Measurements from ENCODE around the gene KRTAP10-9. TPM values are rescaled to one million over a fixed set of nuclear protein-coding genes. Genes with fewer than 3 reads are reported as not detected.

KRTAP10-9 gene
- polyA plus RNA-seq, 3 donors = not detected

DNA sequence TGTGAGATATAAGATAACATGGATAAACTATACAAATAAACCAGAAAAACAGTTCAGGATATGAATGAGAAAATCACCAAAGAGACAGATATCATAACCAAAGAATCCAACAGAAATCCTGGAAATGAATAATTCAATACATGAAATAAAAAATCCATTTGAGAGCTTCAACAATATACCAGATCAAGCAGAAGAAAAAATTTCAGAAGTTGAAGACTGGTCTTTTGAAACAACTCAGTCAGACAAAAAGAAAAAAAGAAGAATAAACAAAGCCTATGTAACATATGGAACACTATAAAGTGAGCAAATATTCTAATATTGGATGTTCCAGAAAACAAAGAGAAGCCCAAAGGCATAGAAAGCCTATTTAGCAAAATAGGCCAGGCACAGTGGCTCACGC lies 45.0 kb downstream of the KRTAP10-9 start:
- H3K4me1 Mint-ChIP-seq = no peaks in the 10 kb centered on the region
- peaks cover 6 to 10% (median 9%) of the 10 kb centered on the region in 3 donors for H3K27me3 Mint-ChIP-seq (ENCODE audit: low read depth in 3 of 3)
- Histone ChIP-seq H3K9me3 (replicated peaks in 1 of 2; ENCODE audit: control insufficient read depth in 1 of 2, insufficient read depth in 1 of 2, low read length in 2 of 2) (peaks cover 28 to 33% of the 10 kb centered on the region in 2 donors), H3K9ac (ENCODE audit: insufficient read depth, low read length, poor library complexity, severe bottlenecking) (no peak overlapping the region), H2AFZ (ENCODE audit: insufficient read depth, low read depth, low read length, poor library complexity, severe bottlenecking) (no peak overlapping the region), H3K4me2 (replicated peaks; ENCODE audit: extremely low read depth, low read length, poor library complexity, severe bottlenecking) (no peak overlapping the region), H3K4me1 (ENCODE audit: control insufficient read depth in 1 of 2, insufficient read depth in 2 of 2, low read length in 2 of 2) (no peaks in the 10 kb centered on the region), H3K27ac (ENCODE audit: low read depth in 1 of 2, low read length in 2 of 2) (no peak overlapping the region), H3K36me3 (replicated peaks in 1 of 2; ENCODE audit: control insufficient read depth in 1 of 2, insufficient read depth in 2 of 2, low read length in 2 of 2) (no peaks in the 10 kb centered on the region), H3K79me2 (ENCODE audit: insufficient read depth, low read length) (no peaks in the 10 kb centered on the region), H4K20me1 (ENCODE audit: insufficient read depth, low read length) (no peaks in the 10 kb centered on the region), H3K4me3 (replicated peaks in 1 of 3; ENCODE audit: low read depth in 2 of 3, low read length in 3 of 3) (no peak overlapping the region), H3K27me3 (ENCODE audit: control insufficient read depth in 2 of 2, insufficient read depth in 2 of 2, low read length in 2 of 2) (no peaks in the 10 kb centered on the region)
- no CpG with 5 or more reads among the region's 1 CpG for WGBS (ENCODE audit: insufficient coverage)
- no peak overlapping the region for H3K4me3 Mint-ChIP-seq
- H3K9me3 Mint-ChIP-seq = peaks cover 19 to 46% (median 38%) of the 10 kb centered on the region in 7 donors
- no peak for DNase-seq
- TF ChIP-seq, protein P1, sequence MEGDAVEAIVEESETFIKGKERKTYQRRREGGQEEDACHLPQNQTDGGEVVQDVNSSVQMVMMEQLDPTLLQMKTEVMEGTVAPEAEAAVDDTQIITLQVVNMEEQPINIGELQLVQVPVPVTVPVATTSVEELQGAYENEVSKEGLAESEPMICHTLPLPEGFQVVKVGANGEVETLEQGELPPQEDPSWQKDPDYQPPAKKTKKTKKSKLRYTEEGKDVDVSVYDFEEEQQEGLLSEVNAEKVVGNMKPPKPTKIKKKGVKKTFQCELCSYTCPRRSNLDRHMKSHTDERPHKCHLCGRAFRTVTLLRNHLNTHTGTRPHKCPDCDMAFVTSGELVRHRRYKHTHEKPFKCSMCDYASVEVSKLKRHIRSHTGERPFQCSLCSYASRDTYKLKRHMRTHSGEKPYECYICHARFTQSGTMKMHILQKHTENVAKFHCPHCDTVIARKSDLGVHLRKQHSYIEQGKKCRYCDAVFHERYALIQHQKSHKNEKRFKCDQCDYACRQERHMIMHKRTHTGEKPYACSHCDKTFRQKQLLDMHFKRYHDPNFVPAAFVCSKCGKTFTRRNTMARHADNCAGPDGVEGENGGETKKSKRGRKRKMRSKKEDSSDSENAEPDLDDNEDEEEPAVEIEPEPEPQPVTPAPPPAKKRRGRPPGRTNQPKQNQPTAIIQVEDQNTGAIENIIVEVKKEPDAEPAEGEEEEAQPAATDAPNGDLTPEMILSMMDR (IDR thresholded peaks at IDR 0.05) = no peak
- no peak overlapping the region for H3K27ac Mint-ChIP-seq
- no peaks in the 10 kb centered on the region for H3K36me3 Mint-ChIP-seq
- intact Hi-C loops (cut with micrococcal nuclease) = no loop called here

GRCh38 chr21:44677881-44678280 lies 51.0 kb downstream of the KRTAP10-9 start:
- H3K9ac ChIP-seq (ENCODE audit: insufficient read depth, low read length, poor library complexity, severe bottlenecking) = no peak overlapping the region
- H3K4me1 ChIP-seq (ENCODE audit: control insufficient read depth in 1 of 2, insufficient read depth in 2 of 2, low read length in 2 of 2) = no peaks in the 10 kb centered on the region
- TF ChIP-seq, protein P1 (IDR thresholded peaks at IDR 0.05) = no peak
- Mint-ChIP-seq H3K36me3 (no peaks in the 10 kb centered on the region), H3K4me3 (no peak overlapping the region), H3K27ac (no peak overlapping the region), H3K27me3 (ENCODE audit: low read depth in 3 of 3) (peaks cover 5 to 17% (median 10%) of the 10 kb centered on the region in 3 donors), H3K4me1 (no peaks in the 10 kb centered on the region), H3K9me3 (peaks cover 6 to 21% (median 10%) of the 10 kb centered on the region in 7 donors)
- no peak overlapping the region for H3K4me2 ChIP-seq (replicated peaks; ENCODE audit: extremely low read depth, low read length, poor library complexity, severe bottlenecking)
- H3K27ac ChIP-seq (ENCODE audit: low read depth in 1 of 2, low read length in 2 of 2) = no peak overlapping the region
- no peaks in the 10 kb centered on the region for H4K20me1 ChIP-seq (ENCODE audit: insufficient read depth, low read length)
- no peak overlapping the region for H2AFZ ChIP-seq (ENCODE audit: insufficient read depth, low read depth, low read length, poor library complexity, severe bottlenecking)
- WGBS (ENCODE audit: insufficient coverage) = 100% methylated on average over 6 of the region's 13 CpGs
- intact Hi-C loops (cut with micrococcal nuclease) = no loop called here
- no peaks in the 10 kb centered on the region for H3K79me2 ChIP-seq (ENCODE audit: insufficient read depth, low read length)
- no peaks in the 10 kb centered on the region for H3K36me3 ChIP-seq (replicated peaks in 1 of 2; ENCODE audit: control insufficient read depth in 1 of 2, insufficient read depth in 2 of 2, low read length in 2 of 2)
- H3K9me3 ChIP-seq (replicated peaks in 1 of 2; ENCODE audit: control insufficient read depth in 1 of 2, insufficient read depth in 1 of 2, low read length in 2 of 2) = peaks cover under 1 to 3% of the 10 kb centered on the region in 2 donors
- H3K27me3 ChIP-seq (ENCODE audit: control insufficient read depth in 2 of 2, insufficient read depth in 2 of 2, low read length in 2 of 2) = no peaks in the 10 kb centered on the region
- no peak for DNase-seq
- no peak overlapping the region for H3K4me3 ChIP-seq (replicated peaks in 1 of 3; ENCODE audit: low read depth in 2 of 3, low read length in 3 of 3)

Other genes with a start within 250 kb of the KRTAP10-9 start
- under 1 TPM; 0.30 to 0.59 (median 0.41) TPM for gene LRRC3, start 171.6 kb upstream of the KRTAP10-9 start, polyA plus RNA-seq
- not detected for gene KRTAP10-1, start 86.9 kb upstream of the KRTAP10-9 start, polyA plus RNA-seq
- not detected for gene KRTAP10-2, start 75.6 kb upstream of the KRTAP10-9 start, polyA plus RNA-seq
- not detected for gene KRTAP10-3, start 68.3 kb upstream of the KRTAP10-9 start, polyA plus RNA-seq
- not detected for gene KRTAP10-4, start 53.4 kb upstream of the KRTAP10-9 start, polyA plus RNA-seq
- gene KRTAP10-5, start 46.5 kb upstream of the KRTAP10-9 start, polyA plus RNA-seq = not detected
- not detected for gene KRTAP10-6, start 34.6 kb upstream of the KRTAP10-9 start, polyA plus RNA-seq
- gene KRTAP10-7, start 26.5 kb upstream of the KRTAP10-9 start, polyA plus RNA-seq = not detected
- not detected for gene KRTAP10-8, start 15.0 kb upstream of the KRTAP10-9 start, polyA plus RNA-seq
- not detected for gene KRTAP10-10, start 10.3 kb downstream of the KRTAP10-9 start, polyA plus RNA-seq
- gene KRTAP10-11, start 19.3 kb downstream of the KRTAP10-9 start, polyA plus RNA-seq = not detected
- not detected for gene KRTAP12-4, start 27.6 kb downstream of the KRTAP10-9 start, polyA plus RNA-seq
- gene KRTAP12-3, start 30.8 kb downstream of the KRTAP10-9 start, polyA plus RNA-seq = not detected
- not detected for gene KRTAP12-2, start 39.8 kb downstream of the KRTAP10-9 start, polyA plus RNA-seq
- not detected for gene KRTAP12-1, start 55.1 kb downstream of the KRTAP10-9 start, polyA plus RNA-seq
- gene KRTAP10-12, start 70.1 kb downstream of the KRTAP10-9 start, polyA plus RNA-seq = not detected
- not detected for gene TSPEAR, start 84.5 kb downstream of the KRTAP10-9 start, polyA plus RNA-seq
- gene UBE2G2, start 174.7 kb downstream of the KRTAP10-9 start, polyA plus RNA-seq = 100 to 1,000 TPM in 1 of 3 donors, 10 to 100 TPM in 2; 22.5 to 123 (median 31.0) TPM
- gene SUMO3, start 191.0 kb downstream of the KRTAP10-9 start, polyA plus RNA-seq = 100 to 1,000 TPM in 2 of 3 donors, 10 to 100 TPM in 1; 70.9 to 112 (median 109) TPM
- gene PTTG1IP, start 246.6 kb downstream of the KRTAP10-9 start, polyA plus RNA-seq = 100 to 1,000 TPM; 118 to 238 (median 206) TPM

All from CD14-positive monocyte (primary cell).